SK-N-SH (cell line): ENCODE measurements around the gene RPRM. TPM values are rescaled to one million over a fixed set of nuclear protein-coding genes. Genes with fewer than 3 reads are reported as not detected.

Experiments used
- CTCF ChIA-PET: fragments of 300-600, 350-600 bp; formaldehyde crosslinking; extraction: SDS; loops from one replicate; lab custom pipeline; 2021; lab: Yijun Ruan, JAX
- POLR2A ChIA-PET: fragments of 350-600 bp; sonication (Branson Sonifier 250); formaldehyde crosslinking; extraction: SDS; loops from one replicate; lab custom pipeline; 2020; ENCODE audit warnings: antibody characterized with exemption, inconsistent platforms; lab: Yijun Ruan, JAX
- DNase-seq: peaks from one replicate; pipeline ENCODE4 v3.0.0; 2012
- H2AFZ ChIP-seq: fragments of 200-600 bp; sonication (generic); 2 replicates; pipeline ENCODE4 v1.8.1; 2016; ENCODE audit warnings: antibody characterized with exemption, mild to moderate bottlenecking, low read depth
- H3F3A ChIP-seq: fragments of 200-600 bp; sonication (generic); replicated peaks from 2 replicates; pipeline ENCODE3; 2016; ENCODE audit warnings: antibody characterized with exemption, mild to moderate bottlenecking; ENCODE audit not compliant: insufficient read depth
- H3K27ac ChIP-seq, 2 experiments: fragments of 200-500 bp in 1 of 2; fragments of 200-600 bp in 1 of 2; sonication (Bioruptor generic) in 1 of 2; sonication (generic), shearing (Covaris generic) in 1 of 2; 2 replicates each; pipeline versions ENCODE4 v1.5.1 to v1.6.1; 2014 to 2016; ENCODE audit warnings: low read depth in 2 of 2, inconsistent platforms in 1 of 2, low read length in 1 of 2, mild to moderate bottlenecking in 1 of 2, mixed read lengths in 1 of 2
- H3K27me3 ChIP-seq: fragments of 200-600 bp; sonication (generic), shearing (Covaris generic); 2 replicates; pipeline ENCODE4 v1.6.1; 2016; ENCODE audit warnings: mixed run types; ENCODE audit not compliant: insufficient read depth
- H3K36me3 ChIP-seq, 2 experiments: fragments of 200-500 bp in 1 of 2; fragments of 200-600 bp in 1 of 2; sonication (Bioruptor generic) in 1 of 2; sonication (generic) in 1 of 2; replicated peaks in 1 of 2; 2 replicates each; pipeline versions ENCODE3 to v1.5.1; 2014 to 2016; ENCODE audit warnings: low read length in 1 of 2, mild to moderate bottlenecking in 1 of 2; ENCODE audit not compliant: insufficient read depth in 2 of 2, control insufficient read depth in 1 of 2
- H3K4me1 ChIP-seq, 2 experiments: fragments of 200-500 bp in 1 of 2; fragments of 200-600 bp in 1 of 2; sonication (Bioruptor generic) in 1 of 2; sonication (generic), shearing (Covaris generic) in 1 of 2; 2 replicates each; pipeline versions ENCODE4 v1.5.1 to v1.6.1; 2014 to 2016; ENCODE audit warnings: low read depth in 1 of 2, low read length in 1 of 2, mixed run types in 1 of 2; ENCODE audit not compliant: insufficient read depth in 2 of 2, control insufficient read depth in 1 of 2
- H3K4me2 ChIP-seq: fragments of 200-600 bp; sonication (generic), shearing (Covaris generic); 2 replicates; pipeline ENCODE4 v1.6.1; 2017; ENCODE audit warnings: mixed run types
- H3K4me3 ChIP-seq, 2 experiments: fragments of 200-500 bp in 1 of 2; fragments of 200-600 bp in 1 of 2; sonication (Bioruptor generic) in 1 of 2; sonication (generic), shearing (Covaris generic) in 1 of 2; 2 replicates each; pipeline versions ENCODE4 v1.5.1 to v1.8.1; 2014 to 2016; ENCODE audit warnings: low read depth in 2 of 2, inconsistent platforms in 1 of 2, low read length in 1 of 2, mild to moderate bottlenecking in 1 of 2, mixed read lengths in 1 of 2, moderate library complexity in 1 of 2
- H3K79me2 ChIP-seq: fragments of 200-600 bp; sonication (generic); 2 replicates; pipeline ENCODE4 v1.8.1; 2017; ENCODE audit warnings: mild to moderate bottlenecking; ENCODE audit not compliant: insufficient read depth
- H3K9ac ChIP-seq: fragments of 200-600 bp; sonication (generic); 2 replicates; pipeline ENCODE4 v1.6.1; 2017; ENCODE audit warnings: mixed run types
- H3K9me2 ChIP-seq: fragments of 200-600 bp; sonication (generic); 2 replicates; pipeline ENCODE4 v1.6.1; 2017; ENCODE audit warnings: mixed run types
- H3K9me3 ChIP-seq: fragments of 200-600 bp; sonication (generic); 2 replicates; pipeline ENCODE4 v1.6.1; 2017; ENCODE audit warnings: mixed run types, mild to moderate bottlenecking, moderate library complexity
- H4K20me1 ChIP-seq: fragments of 200-600 bp; sonication (generic); 2 replicates; pipeline ENCODE4 v1.6.1; 2017; ENCODE audit warnings: mild to moderate bottlenecking, mixed run types; ENCODE audit not compliant: insufficient read depth
- CHD2 ChIP-seq: fragments of 150-350 bp; IDR thresholded peaks from 2 replicates; pipeline ENCODE4 v1.6.1; 2018; ENCODE audit warnings: low read length; ENCODE audit not compliant: partially characterized antibody
- EP300 ChIP-seq, 2 experiments: IDR thresholded peaks; 2 replicates each; pipeline versions ENCODE4 v1.4.0 to v1.6.1; 2012; ENCODE audit warnings: borderline replicate concordance in 1 of 2, low read depth in 1 of 2, low read length in 1 of 2
- FOSL2 ChIP-seq: IDR thresholded peaks from 2 replicates; pipeline ENCODE4 v1.4.0; 2012; ENCODE audit warnings: low read depth, mild to moderate bottlenecking, moderate library complexity, borderline replicate concordance
- FOXJ3 ChIP-seq: sonication (generic); formaldehyde crosslinking; IDR thresholded peaks from 2 replicates; pipeline ENCODE4 v1.5.1; 2020; ENCODE audit warnings: mild to moderate bottlenecking, missing genetic modification reagents
- GABPA ChIP-seq: IDR thresholded peaks from 2 replicates; pipeline ENCODE4 v1.4.0; 2012; ENCODE audit warnings: low read depth, mild to moderate bottlenecking
- IRF3 ChIP-seq: fragments of 150-350 bp; IDR thresholded peaks from 2 replicates; pipeline ENCODE4 v1.6.1; 2016; ENCODE audit warnings: mild to moderate bottlenecking, low read depth, low read length
- MAX ChIP-seq: IDR thresholded peaks from 2 replicates; pipeline ENCODE4 v1.4.0; 2012; ENCODE audit warnings: low read depth
- NFIC ChIP-seq: IDR thresholded peaks from 2 replicates; pipeline ENCODE4 v1.4.0; 2012; ENCODE audit warnings: borderline replicate concordance
- NRF1 ChIP-seq: IDR thresholded peaks from 2 replicates; pipeline ENCODE4 v1.6.1; 2012; ENCODE audit warnings: low read depth, mild to moderate bottlenecking, low read length
- RAD21 ChIP-seq: IDR thresholded peaks from 2 replicates; pipeline ENCODE4 v1.6.1; 2012; ENCODE audit warnings: mild to moderate bottlenecking, low read length
- REST ChIP-seq: IDR thresholded peaks from 2 replicates; pipeline ENCODE4 v1.6.1; 2012; ENCODE audit warnings: mild to moderate bottlenecking, low read depth, low read length, moderate library complexity
- RFX5 ChIP-seq: IDR thresholded peaks from 2 replicates; pipeline ENCODE4 v1.6.1; 2012; ENCODE audit warnings: mild to moderate bottlenecking, improper control_type of control experiment, low read length
- RXRA ChIP-seq: IDR thresholded peaks from 2 replicates; pipeline ENCODE4 v1.4.0; 2012; ENCODE audit warnings: low read depth, mild to moderate bottlenecking, borderline replicate concordance
- YY1 ChIP-seq: IDR thresholded peaks from 2 replicates; pipeline ENCODE4 v1.4.0; 2012; ENCODE audit warnings: low read depth, mild to moderate bottlenecking
- WGBS: methylation state at CpG from one replicate; pipeline ENCODE4 v1.1.6; 2017; ENCODE audit warnings: low lambda C conversion rate; 5-methylcytosine and 5-hydroxymethylcytosine counted together
- polyA plus RNA-seq, 3 experiments: library from polyadenylated mRNA; depleted of rRNA; stranded (reverse); fragments of >200 nt; gene quantifications; 2 replicates each; pipeline ENCODE4 v1.2.3, GENCODE V29; 2012

The RPRM gene
- polyA plus RNA-seq, 1 of the 3 experiments (the other 2 are of a cell fraction): 0.03 TPM

GRCh38 chr2:153462338-153462859 lies 16.2 kb downstream of the RPRM start:
- TF ChIP-seq REST (no peak), FOSL2 (no peak), MAX (no peak), CHD2 (no peak), EP300 (IDR thresholded peaks at IDR 0.05; ENCODE audit: borderline replicate concordance in 1 of 2, low read depth in 1 of 2, low read length in 1 of 2) (no peak), RAD21 (no peak), YY1 (no peak), IRF3 (no peak), FOXJ3 (CRISPR knock-in tag) (no peak)
- peaks cover 9% of the 10 kb centered on the region; the same call in 1 of the 2 replicates for H3K27me3 ChIP-seq
- no peak overlapping the region for H3K27ac ChIP-seq
- POLR2A ChIA-PET: no interaction called here
- H3K9ac ChIP-seq: no peak overlapping the region
- CTCF ChIA-PET: interaction anchor here (0.8 to 1.2 kb wide), 2 partner anchors 14 to 17 kb away, joined by 4 to 5 read pairs; partner anchors contain the start of gene RPRM
- WGBS: 19% methylated on average over 2 of the region's 2 CpGs
- no peak for DNase-seq
- no peak overlapping the region for H3K4me3 ChIP-seq
- no peak overlapping the region for H2AFZ ChIP-seq
- H3K4me2 ChIP-seq: no peak overlapping the region
- no peaks in the 10 kb centered on the region for H3K9me3 ChIP-seq
- no peaks in the 10 kb centered on the region for H3F3A ChIP-seq
- no peaks in the 10 kb centered on the region for H3K79me2 ChIP-seq
- no peaks in the 10 kb centered on the region for H4K20me1 ChIP-seq
- H3K9me2 ChIP-seq: no peaks in the 10 kb centered on the region
- no peaks in the 10 kb centered on the region for H3K4me1 ChIP-seq
- no peaks in the 10 kb centered on the region for H3K36me3 ChIP-seq

- DNase-seq: no peak
- Histone ChIP-seq H3K4me3 (no peak overlapping the region), H2AFZ (no peak overlapping the region), H3F3A (no peaks in the 10 kb centered on the region), H3K9ac (no peak overlapping the region), H3K4me1 (no peaks in the 10 kb centered on the region), H3K36me3 (no peaks in the 10 kb centered on the region), H3K27ac (no peak overlapping the region), H3K27me3 (peaks cover 9% of the 10 kb centered on the region; the same call in 1 of the 2 replicates), H3K4me2 (no peak overlapping the region), H3K9me3 (no peaks in the 10 kb centered on the region), H4K20me1 (no peaks in the 10 kb centered on the region), H3K9me2 (no peaks in the 10 kb centered on the region), H3K79me2 (no peaks in the 10 kb centered on the region)
- ChIA-PET CTCF (interaction anchor here (1.2 kb wide), 1 partner anchor 17 kb away, joined by 5 read pairs; the partner anchor contains the start of gene RPRM), POLR2A (no interaction called here)
- TF ChIP-seq GABPA (no peak), NFIC (no peak), RFX5 (no peak), NRF1 (no peak), RXRA (no peak)
- WGBS: 15% methylated on average over 5 of the region's 5 CpGs
These were observed 17.1 kb downstream of the RPRM start for GRCh38 chr2:153461453-153461852.
